OCI-LY3 (cell line): Measurements from ENCODE around the gene UGDH.

Experiments
- H2AFZ ChIP-seq: fragments of 200-600, 300-600 bp; shearing (Covaris generic); 2 replicates; pipeline ENCODE4 v1.6.0; 2014; ENCODE audit warnings: antibody characterized with exemption, low read depth, low read length
- H3K27ac ChIP-seq: fragments of 200-600, 300-600 bp; sonication (generic); 2 replicates; pipeline ENCODE4 v1.5.1; 2014; ENCODE audit warnings: mild to moderate bottlenecking, low read length, moderate library complexity, mixed read lengths
- H3K27me3 ChIP-seq: fragments of 200-600, 300-600 bp; sonication (generic); 2 replicates; pipeline ENCODE4 v1.6.1; 2014; ENCODE audit warnings: low read depth, low read length, mixed read lengths
- H3K36me3 ChIP-seq: fragments of 200-600, 300-600 bp; sonication (generic); replicated peaks from 2 replicates; pipeline ENCODE3; 2014; ENCODE audit warnings: low read depth, low read length, mixed read lengths
- H3K4me1 ChIP-seq: fragments of 300-600, 200-600 bp; sonication (generic); 2 replicates; pipeline ENCODE4 v1.6.1; 2014; ENCODE audit warnings: low read length, mixed read lengths
- H3K4me2 ChIP-seq: fragments of 200-600, 300-600 bp; sonication (generic); 2 replicates; pipeline ENCODE4 v1.6.1; 2014; ENCODE audit warnings: low read length, mixed read lengths
- H3K4me3 ChIP-seq: fragments of 300-600, 200-600 bp; sonication (generic); 2 replicates; pipeline ENCODE4 v1.5.1; 2014; ENCODE audit warnings: antibody characterized with exemption, mild to moderate bottlenecking, low read length, moderate library complexity
- H3K79me2 ChIP-seq: fragments of 300-600, 200-600 bp; shearing (Covaris generic); 2 replicates; pipeline ENCODE4 v1.6.1; 2014; ENCODE audit warnings: mild to moderate bottlenecking, low read length, mixed read lengths
- H3K9ac ChIP-seq: fragments of 300-600, 200-600 bp; shearing (Covaris generic); 2 replicates; pipeline ENCODE4 v1.6.0; 2014; ENCODE audit warnings: mild to moderate bottlenecking, low read length, moderate library complexity
- H3K9me3 ChIP-seq: fragments of 200-600, 300-600 bp; shearing (Covaris generic); 2 replicates; pipeline ENCODE4 v1.6.1; 2014; ENCODE audit warnings: low read length, mixed read lengths; ENCODE audit not compliant: insufficient read depth
- H4K20me1 ChIP-seq: fragments of 200-600, 300-600 bp; sonication (generic); 2 replicates; pipeline ENCODE4 v1.6.1; 2016; ENCODE audit warnings: low read length, mixed read lengths; ENCODE audit not compliant: insufficient read depth
- CTCF ChIP-seq: fragments of 200-600, 300-600 bp; sonication (generic); IDR thresholded peaks from 2 replicates; pipeline ENCODE4 v1.5.1; 2014; ENCODE audit warnings: antibody characterized with exemption, low read length, low read depth
- EZH2phosphoT487 ChIP-seq: fragments of 200-600 bp; shearing (Covaris generic); IDR thresholded peaks from 2 replicates; pipeline ENCODE4 v1.6.1; 2018; ENCODE audit warnings: antibody characterized with exemption, mixed run types, low read depth

The UGDH gene

GRCh38 chr4:39525822-39526690, 1.2 kb downstream of the UGDH start:
- TF ChIP-seq CTCF: no peak
- no peak for TF ChIP-seq EZH2phosphoT487
- Histone ChIP-seq H3K79me2 (peaks cover 23% of the 10 kb centered on the region), H3K27me3 (no peaks in the 10 kb centered on the region), H2AFZ (0 out of 2 replicates have a peak overlapping the region, but pooled peaks have one; percentile 80), H4K20me1 (no peaks in the 10 kb centered on the region), H3K9me3 (0 out of 2 replicates have a peak, but pooled peaks cover 2% of the 10 kb centered on the region), H3K9ac (peak overlapping the region; percentile 82), H3K4me1 (peaks cover 13% of the 10 kb centered on the region), H3K27ac (no peak overlapping the region), H3K36me3 (peaks cover 8% of the 10 kb centered on the region), H3K4me3 (peak overlapping the region; percentile 84), H3K4me2 (peak overlapping the region; percentile 93)

GRCh38 chr4:39524161-39524957, 2.9 kb downstream of the UGDH start:
- Histone ChIP-seq H3K4me1 (peaks cover 13% of the 10 kb centered on the region), H3K27ac (no peak overlapping the region)

GRCh38 chr4:39522068-39522467, 5.2 kb downstream of the UGDH start:
- TF ChIP-seq CTCF (no peak), EZH2phosphoT487 (no peak)
- no peaks in the 10 kb centered on the region for H4K20me1 ChIP-seq
- peaks cover 15% of the 10 kb centered on the region for H3K79me2 ChIP-seq
- H3K9ac ChIP-seq: no peak overlapping the region
- no peaks in the 10 kb centered on the region for H3K27me3 ChIP-seq
- no peak overlapping the region for H3K4me2 ChIP-seq
- no peaks in the 10 kb centered on the region for H3K9me3 ChIP-seq
- no peak overlapping the region for H2AFZ ChIP-seq
- no peak overlapping the region for H3K27ac ChIP-seq
- H3K36me3 ChIP-seq: peaks cover 10% of the 10 kb centered on the region
- peaks cover 6% of the 10 kb centered on the region for H3K4me1 ChIP-seq
- H3K4me3 ChIP-seq: no peak overlapping the region

More at GRCh38 chr4:39524161-39524957, 2.9 kb downstream of the UGDH start:
- Histone ChIP-seq H3K4me3 (no peak overlapping the region), H2AFZ (no peak overlapping the region), H4K20me1 (no peaks in the 10 kb centered on the region), H3K27me3 (no peaks in the 10 kb centered on the region), H3K9me3 (no peaks in the 10 kb centered on the region), H3K4me2 (no peak overlapping the region), H3K36me3 (peaks cover 3% of the 10 kb centered on the region), H3K9ac (no peak overlapping the region), H3K79me2 (peaks cover 23% of the 10 kb centered on the region)
- TF ChIP-seq EZH2phosphoT487 (no peak), CTCF (no peak)
